ENCODE measurements around the gene PSMA5. TPM values are rescaled to one million over a fixed set of nuclear protein-coding genes. Genes with fewer than 3 reads are reported as not detected.
"Not testable (repeated sequence)": the region's sequence is repeated elsewhere in the genome, so short reads cannot be mapped to it uniquely, and the experiment has no call there.

PSMA5 gene
- total and polyA plus RNA-seq, 5 donors: 49.1 to 60.2 (median 52.3) TPM

DNA sequence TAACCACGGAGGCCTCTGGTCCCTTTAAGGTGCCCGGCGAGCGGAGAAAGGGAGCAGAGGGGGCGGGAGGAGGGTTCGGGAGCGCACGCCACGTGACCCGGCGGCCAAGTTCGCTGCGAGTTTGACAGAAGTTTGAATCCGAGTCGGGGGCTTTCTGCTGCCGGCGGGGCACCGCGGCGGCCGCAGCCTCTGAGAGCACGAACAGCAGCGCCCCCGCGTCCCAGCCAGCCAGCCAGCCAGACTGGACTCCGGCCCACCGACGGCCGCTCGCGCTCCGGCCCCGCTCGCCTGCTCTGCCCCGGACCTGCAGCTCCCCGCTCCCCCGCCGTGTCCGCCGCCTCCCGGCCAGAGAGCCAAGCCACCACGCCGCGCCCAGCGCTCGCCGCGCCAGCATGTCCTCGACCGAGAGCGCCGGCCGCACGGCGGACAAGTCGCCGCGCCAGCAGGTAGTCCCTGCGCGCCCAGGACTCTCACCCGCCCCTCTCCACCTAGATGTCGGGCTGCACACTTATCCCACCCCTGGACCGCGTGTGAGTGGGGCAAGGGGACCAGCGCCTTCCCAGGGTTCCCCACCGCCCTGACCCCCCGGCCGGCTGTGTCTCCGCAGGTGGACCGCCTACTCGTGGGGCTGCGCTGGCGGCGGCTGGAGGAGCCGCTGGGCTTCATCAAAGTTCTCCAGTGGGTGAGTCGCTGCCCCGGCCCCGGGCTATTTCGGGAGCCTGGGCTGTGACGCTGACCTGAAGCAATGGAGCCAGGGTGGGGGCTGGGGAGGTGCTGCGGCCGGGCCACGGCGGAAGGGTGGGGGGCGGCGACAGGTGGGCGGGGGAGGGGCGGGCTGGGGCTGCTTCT lies 40.4 kb upstream of the PSMA5 start, which contains the start of gene SYPL2:
Gene SYPL2, plus strand, starts transcription at position 95 of the 849 bp plus-strand sequence. Its CDS starts 298 bp downstream, at position 393.
- Histone ChIP-seq H3K27me3 (ENCODE audit: control insufficient read depth, insufficient read depth) (no peaks in the 10 kb centered on the region), H3K27ac (ENCODE audit: low read length) (peak within 1 kb of the TSS; percentile 38), H3K4me3 (ENCODE audit: low read length) (peak within 1 kb of the TSS; percentile 58), H3K9me3 (ENCODE audit: control insufficient read depth, low read length) (no peaks in the 10 kb centered on the region), H3K4me1 (ENCODE audit: control insufficient read depth, insufficient read depth, low read length) (no peaks in the 10 kb centered on the region)
- ATAC-seq: peak; percentile 84 to 87
- DNase-seq: peak; percentile 69 to 86 (median 76)
- WGBS: 1% methylated on average over 88 of the region's 88 CpGs
- intact Hi-C loops (cut with DNase I): no loop called here

DNA sequence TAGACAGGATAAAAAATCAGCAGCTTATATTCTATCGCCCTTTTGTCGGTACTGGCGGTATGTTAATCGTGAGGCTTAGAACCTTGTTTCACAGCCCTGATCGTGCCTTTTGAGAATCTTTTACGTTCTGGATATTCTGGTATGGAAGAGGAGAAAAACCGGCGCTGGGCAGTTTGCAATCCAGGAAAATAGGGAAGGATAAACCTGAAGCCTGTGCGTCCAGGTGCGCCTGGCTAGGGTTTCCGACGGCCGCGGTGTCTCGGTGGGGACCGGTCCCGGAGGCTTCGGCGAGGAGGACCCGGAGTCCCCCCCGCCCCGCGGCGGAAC lies 39.8 kb upstream of the PSMA5 start:
- H3K4me3 ChIP-seq (ENCODE audit: low read length): peak overlapping the region; percentile 58
- no peak overlapping the region for H3K27ac ChIP-seq (ENCODE audit: low read length)
- H3K27me3 ChIP-seq (ENCODE audit: control insufficient read depth, insufficient read depth): no peaks in the 10 kb centered on the region
- 6% methylated on average over 24 of the region's 24 CpGs for WGBS
- DNase-seq: no peak
- no peaks in the 10 kb centered on the region for H3K4me1 ChIP-seq (ENCODE audit: control insufficient read depth, insufficient read depth, low read length)
- H3K9me3 ChIP-seq (ENCODE audit: control insufficient read depth, low read length): no peaks in the 10 kb centered on the region
- intact Hi-C loops (cut with DNase I): no loop called here
- ATAC-seq: no peak

DNA sequence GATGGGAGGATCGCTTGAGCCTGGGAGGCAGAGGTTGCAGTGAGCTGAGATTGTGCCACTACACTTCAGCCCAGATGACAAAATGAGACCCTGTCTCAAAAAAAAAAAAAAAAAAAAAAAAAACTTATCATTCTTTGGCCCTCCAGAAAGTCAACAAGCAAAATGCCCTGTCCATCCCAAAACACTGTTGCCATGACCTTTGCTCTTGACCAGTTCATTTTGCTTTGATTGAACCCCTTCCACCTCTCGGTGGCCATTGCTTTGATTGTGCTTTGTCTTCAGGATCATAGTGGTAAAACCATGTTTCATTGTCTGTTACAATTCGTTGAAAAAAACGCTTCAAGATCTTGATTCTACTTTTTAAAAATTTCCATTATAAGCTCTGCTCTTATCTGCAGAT lies 31.6 kb upstream of the PSMA5 start:
- ATAC-seq (no peak), DNase-seq (no peak)
- H3K27ac ChIP-seq (ENCODE audit: low read length): no peak overlapping the region
- H3K4me1 ChIP-seq (ENCODE audit: control insufficient read depth, insufficient read depth, low read length): no peaks in the 10 kb centered on the region
- intact Hi-C loops (cut with DNase I): no loop called here
- H3K9me3 ChIP-seq (ENCODE audit: control insufficient read depth, low read length): no peaks in the 10 kb centered on the region
- H3K4me3 ChIP-seq (ENCODE audit: low read length): no peak overlapping the region
- 70% methylated on average over 4 of the region's 4 CpGs for WGBS
- H3K27me3 ChIP-seq (ENCODE audit: control insufficient read depth, insufficient read depth): no peaks in the 10 kb centered on the region

DNA sequence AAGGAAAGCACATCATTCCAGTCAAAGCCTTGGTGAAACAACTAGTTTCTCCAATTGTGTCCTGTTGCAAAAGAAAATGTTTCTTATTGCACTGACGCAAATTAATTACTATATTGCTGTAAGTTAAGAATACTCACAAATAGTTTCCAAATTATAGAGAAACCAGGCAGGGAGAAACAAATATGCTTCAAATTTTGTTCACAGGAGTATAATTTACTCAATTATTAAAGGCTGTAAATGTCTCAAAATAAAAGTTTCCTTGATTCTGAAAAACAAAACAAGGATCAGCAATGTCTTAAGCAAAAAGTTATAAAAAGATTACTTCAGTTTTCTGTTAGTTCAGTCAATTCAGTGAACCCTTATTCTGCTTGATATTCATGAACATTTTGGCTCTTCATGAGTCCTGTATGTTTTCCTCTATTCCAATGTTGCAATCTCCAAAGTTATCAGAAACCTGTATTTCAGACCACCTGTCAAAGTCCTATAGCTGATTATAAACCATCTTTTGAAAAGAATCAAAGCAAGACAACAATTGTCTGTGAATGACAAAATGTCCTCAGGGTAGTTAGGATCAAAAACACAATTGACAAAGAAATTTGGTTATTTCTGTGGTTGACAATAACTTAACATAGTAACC lies 28.4 kb upstream of the PSMA5 start:
- 93% methylated on average over 1 of the region's 1 CpG for WGBS
- Histone ChIP-seq H3K9me3 (ENCODE audit: control insufficient read depth, low read length) (no peaks in the 10 kb centered on the region), H3K4me1 (ENCODE audit: control insufficient read depth, insufficient read depth, low read length) (no peaks in the 10 kb centered on the region), H3K27ac (ENCODE audit: low read length) (no peak overlapping the region), H3K27me3 (ENCODE audit: control insufficient read depth, insufficient read depth) (no peaks in the 10 kb centered on the region), H3K4me3 (ENCODE audit: low read length) (no peak overlapping the region)
- intact Hi-C loops (cut with DNase I): no loop called here
- ATAC-seq (no peak), DNase-seq (no peak)

DNA sequence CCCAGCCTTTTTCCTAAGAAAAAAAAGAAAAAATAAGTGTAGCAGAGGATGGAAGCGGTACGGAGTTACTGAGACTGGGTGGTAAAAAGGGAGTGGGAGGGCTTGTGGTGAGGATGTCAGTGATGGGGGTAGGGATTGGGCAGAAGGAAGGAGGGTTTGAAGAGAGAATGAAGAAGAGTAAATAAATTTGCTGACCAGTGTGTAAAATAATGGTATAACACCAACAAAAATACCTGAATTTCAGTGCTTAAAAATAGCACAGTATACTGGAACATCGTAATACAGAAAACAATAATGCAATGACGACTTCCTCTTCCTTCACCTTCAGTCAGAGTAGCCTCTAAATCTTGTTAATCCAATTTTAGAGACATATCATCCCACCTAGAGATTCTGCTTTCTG lies 21.3 kb upstream of the PSMA5 start:
- 59% methylated on average over 4 of the region's 4 CpGs for WGBS
- intact Hi-C loops (cut with DNase I): no loop called here
- no peaks in the 10 kb centered on the region for H3K27me3 ChIP-seq (ENCODE audit: control insufficient read depth, insufficient read depth)

DNA sequence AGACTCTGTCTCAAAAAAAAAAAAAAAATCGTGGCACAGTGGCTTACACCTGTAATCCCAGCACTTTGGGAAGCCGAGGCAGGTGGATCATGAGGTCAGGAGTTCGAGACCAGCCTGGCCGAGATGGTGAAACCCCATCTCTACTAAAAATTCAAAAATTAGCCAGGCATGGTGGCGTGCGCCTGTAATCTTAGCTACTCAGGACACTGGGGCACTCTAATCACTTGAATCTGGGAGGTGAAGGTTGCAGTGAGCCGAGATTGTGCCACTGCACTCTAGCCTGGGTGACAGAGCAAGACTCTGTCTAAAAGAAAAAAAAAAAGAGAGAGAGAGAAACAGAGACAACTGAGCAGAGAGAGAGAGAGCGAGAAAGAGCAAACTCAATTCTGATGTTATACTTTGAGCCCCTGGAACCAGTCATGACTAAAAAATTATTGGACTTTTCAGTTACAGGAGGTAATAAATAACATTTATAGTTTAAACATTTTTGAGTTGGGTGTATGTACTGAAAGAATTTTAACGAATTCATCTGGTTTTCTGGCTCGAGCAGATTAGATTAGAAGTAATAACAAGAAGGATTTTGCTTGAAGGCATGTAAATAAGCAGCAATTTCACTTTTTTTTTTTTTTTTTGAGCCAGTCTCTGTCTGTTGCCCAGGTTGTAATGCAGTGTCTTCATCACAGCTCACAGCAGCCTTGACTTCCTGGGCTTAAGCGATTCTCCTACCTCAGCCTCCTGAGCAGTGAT lies 19.9 kb upstream of the PSMA5 start:
- H3K4me1 ChIP-seq (ENCODE audit: control insufficient read depth, insufficient read depth, low read length); DNase-seq; intact Hi-C loops (cut with DNase I); H3K4me3 ChIP-seq (ENCODE audit: low read length); H3K27me3 ChIP-seq (ENCODE audit: control insufficient read depth, insufficient read depth); ATAC-seq; H3K9me3 ChIP-seq (ENCODE audit: control insufficient read depth, low read length); H3K27ac ChIP-seq (ENCODE audit: low read length): not testable (repeated sequence)
- WGBS: 67% methylated on average over 11 of the region's 11 CpGs

More for the DNA sequence above, 21.3 kb upstream of the PSMA5 start:
- no peak overlapping the region for H3K27ac ChIP-seq (ENCODE audit: low read length)
- no peak for ATAC-seq
- DNase-seq: no peak
- H3K4me1 ChIP-seq (ENCODE audit: control insufficient read depth, insufficient read depth, low read length): no peaks in the 10 kb centered on the region
- no peak overlapping the region for H3K4me3 ChIP-seq (ENCODE audit: low read length)
- no peaks in the 10 kb centered on the region for H3K9me3 ChIP-seq (ENCODE audit: control insufficient read depth, low read length)

DNA sequence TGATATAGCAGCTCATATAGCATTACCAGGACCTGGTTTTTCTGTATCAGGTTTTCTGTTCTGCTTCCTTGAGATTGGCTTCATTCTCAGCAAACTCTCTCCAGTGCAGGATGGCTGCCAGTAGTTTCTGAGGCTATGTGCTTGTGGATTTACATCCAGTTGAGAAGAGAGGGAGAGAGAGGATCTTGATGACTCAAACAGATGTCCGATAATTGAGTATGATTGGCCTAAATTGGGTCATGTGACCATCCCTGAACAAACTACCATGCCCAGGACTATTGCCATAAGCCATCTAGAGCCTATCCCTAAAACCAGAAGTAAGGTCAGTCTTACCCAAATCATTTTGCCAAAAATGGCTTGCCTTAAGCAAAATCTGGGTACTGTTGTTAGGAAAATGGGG lies 18.1 kb upstream of the PSMA5 start:
- ATAC-seq (no peak), DNase-seq (no peak)
- no peaks in the 10 kb centered on the region for H3K9me3 ChIP-seq (ENCODE audit: control insufficient read depth, low read length)
- intact Hi-C loops (cut with DNase I): no loop called here
- H3K27ac ChIP-seq (ENCODE audit: low read length): no peak overlapping the region
- H3K27me3 ChIP-seq (ENCODE audit: control insufficient read depth, insufficient read depth): no peaks in the 10 kb centered on the region
- no peak overlapping the region for H3K4me3 ChIP-seq (ENCODE audit: low read length)
- no peaks in the 10 kb centered on the region for H3K4me1 ChIP-seq (ENCODE audit: control insufficient read depth, insufficient read depth, low read length)
- 88% methylated on average over 1 of the region's 1 CpG for WGBS

DNA sequence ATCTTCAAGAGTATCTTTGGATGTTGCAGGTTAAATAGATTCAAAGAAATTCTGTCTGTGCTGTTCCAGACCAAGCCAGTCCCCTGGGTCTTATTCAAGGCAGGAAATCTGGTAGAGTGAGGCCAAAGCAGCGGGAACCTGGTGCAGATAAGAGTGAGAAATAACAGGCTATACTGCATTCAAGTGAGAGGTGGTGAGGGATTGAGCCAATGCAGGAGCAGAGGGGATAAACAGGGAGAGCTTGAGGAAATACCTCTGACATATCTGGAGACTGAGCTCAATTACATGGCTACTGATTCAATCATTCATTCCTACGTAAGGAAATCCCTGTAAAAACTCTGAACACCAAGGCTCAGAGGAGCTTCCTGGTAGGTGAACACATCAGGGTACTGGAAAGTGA lies 17.2 kb upstream of the PSMA5 start:
- no peak for ATAC-seq
- intact Hi-C loops (cut with DNase I): no loop called here

DNA sequence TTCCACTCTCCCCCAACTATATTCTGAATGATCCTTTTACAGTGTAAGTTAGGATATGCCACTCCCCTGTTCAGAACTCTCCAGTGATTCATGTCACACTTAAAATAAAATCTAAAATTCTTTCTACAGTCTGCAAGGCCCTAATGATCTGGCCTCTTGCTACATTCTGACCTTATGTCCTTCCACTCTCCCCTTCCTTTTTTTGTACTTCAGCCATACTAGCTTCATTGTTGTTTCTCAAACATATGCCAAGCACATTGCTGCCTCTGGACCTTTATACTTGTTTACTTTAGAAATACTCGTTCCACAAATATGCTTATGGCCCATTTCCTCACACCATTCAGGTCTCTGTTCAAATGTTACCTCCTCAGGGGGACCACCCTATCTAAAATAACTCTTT lies 14.8 kb upstream of the PSMA5 start:
- no peaks in the 10 kb centered on the region for H3K27me3 ChIP-seq (ENCODE audit: control insufficient read depth, insufficient read depth)
- 35% methylated on average over 1 of the region's 1 CpG for WGBS
- no peaks in the 10 kb centered on the region for H3K9me3 ChIP-seq (ENCODE audit: control insufficient read depth, low read length)
- no peak overlapping the region for H3K4me3 ChIP-seq (ENCODE audit: low read length)
- no peak for DNase-seq
- H3K27ac ChIP-seq (ENCODE audit: low read length): no peak overlapping the region
- ATAC-seq: no peak
- no peaks in the 10 kb centered on the region for H3K4me1 ChIP-seq (ENCODE audit: control insufficient read depth, insufficient read depth, low read length)
- intact Hi-C loops (cut with DNase I): no loop called here

More for the DNA sequence above, 17.2 kb upstream of the PSMA5 start:
- no peak overlapping the region for H3K4me3 ChIP-seq (ENCODE audit: low read length)
- no peaks in the 10 kb centered on the region for H3K27me3 ChIP-seq (ENCODE audit: control insufficient read depth, insufficient read depth)
- no peaks in the 10 kb centered on the region for H3K4me1 ChIP-seq (ENCODE audit: control insufficient read depth, insufficient read depth, low read length)
- no peak for DNase-seq
- H3K27ac ChIP-seq (ENCODE audit: low read length): no peak overlapping the region
- no peaks in the 10 kb centered on the region for H3K9me3 ChIP-seq (ENCODE audit: control insufficient read depth, low read length)
- WGBS: 36% methylated on average over 2 of the region's 2 CpGs

DNA sequence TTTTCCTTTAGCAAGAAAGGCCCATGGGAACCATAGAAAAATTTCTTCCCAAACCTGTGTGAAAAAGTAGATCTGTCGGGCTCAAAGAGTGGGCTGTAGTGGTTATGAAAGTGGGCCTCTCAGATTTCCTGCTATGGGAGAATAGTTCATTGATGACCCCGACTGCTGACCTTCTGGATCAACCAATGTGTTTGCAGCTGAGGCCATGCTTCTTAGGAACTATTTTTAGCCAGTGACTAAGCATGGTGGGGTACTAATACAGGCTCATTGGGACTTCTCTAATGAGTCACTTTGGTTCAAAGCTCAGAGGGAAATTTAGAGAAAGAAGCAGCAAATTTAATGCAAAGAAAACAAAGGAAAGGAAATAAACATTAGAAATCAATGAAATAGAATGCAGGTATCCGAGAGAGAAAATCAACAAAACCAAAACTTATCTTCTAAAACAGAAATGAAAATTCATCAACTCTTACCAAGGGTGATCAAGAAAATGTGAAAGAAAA lies 12.6 kb upstream of the PSMA5 start:
- H3K27ac ChIP-seq (ENCODE audit: low read length): no peak overlapping the region
- ATAC-seq (peak in 1 of 2 donors; percentile 52), DNase-seq (no peak)
- 63% methylated on average over 3 of the region's 3 CpGs for WGBS
- no peaks in the 10 kb centered on the region for H3K27me3 ChIP-seq (ENCODE audit: control insufficient read depth, insufficient read depth)
- H3K9me3 ChIP-seq (ENCODE audit: control insufficient read depth, low read length): no peaks in the 10 kb centered on the region
- H3K4me3 ChIP-seq (ENCODE audit: low read length): no peak overlapping the region
- intact Hi-C loops (cut with DNase I): no loop called here
- H3K4me1 ChIP-seq (ENCODE audit: control insufficient read depth, insufficient read depth, low read length): no peaks in the 10 kb centered on the region

DNA sequence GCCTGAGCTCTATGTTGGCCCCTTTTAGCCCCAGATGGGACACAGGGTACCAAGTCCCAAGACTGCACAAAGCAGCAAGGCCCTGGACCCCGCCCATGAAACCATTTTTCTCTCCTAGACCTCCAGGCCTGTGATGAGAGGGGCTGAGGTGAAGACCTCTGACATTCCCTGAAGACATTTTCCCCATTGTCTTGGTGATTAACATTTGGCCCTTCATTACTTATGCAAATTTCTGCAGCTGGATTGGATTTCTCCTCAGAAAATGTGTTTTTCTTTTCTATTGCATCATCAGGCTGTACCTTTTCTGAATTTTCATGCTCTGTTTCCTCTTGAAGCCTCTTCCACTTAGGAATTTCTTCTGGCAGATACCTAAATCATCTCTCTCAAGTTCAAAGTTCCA lies 8.2 kb upstream of the PSMA5 start:
- intact Hi-C loops (cut with DNase I): no loop called here
- no peak for ATAC-seq
- no peaks in the 10 kb centered on the region for H3K4me1 ChIP-seq (ENCODE audit: control insufficient read depth, insufficient read depth, low read length)
- H3K27ac ChIP-seq (ENCODE audit: low read length): no peak overlapping the region
- H3K27me3 ChIP-seq (ENCODE audit: control insufficient read depth, insufficient read depth): no peaks in the 10 kb centered on the region
- no peak overlapping the region for H3K4me3 ChIP-seq (ENCODE audit: low read length)
- DNase-seq: no peak
- H3K9me3 ChIP-seq (ENCODE audit: control insufficient read depth, low read length): no peaks in the 10 kb centered on the region
- 77% methylated on average over 1 of the region's 1 CpG for WGBS

Measured in right cardiac atrium (tissue), 5 donors.